Vagina (tissue), 2 donors: ENCODE measurements around the gene SLC2A9.

Source experiments
- POLR2A ChIP-seq, 2 donors: fragments of 450-650 bp; IDR thresholded peaks; one replicate each; pipeline ENCODE4 v1.6.1; 2017; ENCODE audit warnings: antibody characterized with exemption in 2 of 2, mild to moderate bottlenecking in 2 of 2, moderate library complexity in 2 of 2
- POLR2AphosphoS5 ChIP-seq, 2 donors: sonication (generic); formaldehyde crosslinking; IDR thresholded peaks; one replicate each; pipeline ENCODE4 v1.9.0; 2017; ENCODE audit warnings: antibody characterized with exemption in 2 of 2, mild to moderate bottlenecking in 2 of 2, low read depth in 1 of 2; ENCODE audit not compliant: insufficient read depth in 1 of 2
- TF ChIP-seq, protein P1 (sequence below), 3 experiments: fragments of 450-650 bp in 2 of 3; fragments of 200-600 bp in 1 of 3; sonication (generic) in 1 of 3; IDR thresholded peaks; one replicate each; pipeline ENCODE4 v1.5.1; 2017 to 2019; ENCODE audit warnings: antibody characterized with exemption in 3 of 3, mild to moderate bottlenecking in 2 of 3, moderate library complexity in 2 of 3

DNA sequence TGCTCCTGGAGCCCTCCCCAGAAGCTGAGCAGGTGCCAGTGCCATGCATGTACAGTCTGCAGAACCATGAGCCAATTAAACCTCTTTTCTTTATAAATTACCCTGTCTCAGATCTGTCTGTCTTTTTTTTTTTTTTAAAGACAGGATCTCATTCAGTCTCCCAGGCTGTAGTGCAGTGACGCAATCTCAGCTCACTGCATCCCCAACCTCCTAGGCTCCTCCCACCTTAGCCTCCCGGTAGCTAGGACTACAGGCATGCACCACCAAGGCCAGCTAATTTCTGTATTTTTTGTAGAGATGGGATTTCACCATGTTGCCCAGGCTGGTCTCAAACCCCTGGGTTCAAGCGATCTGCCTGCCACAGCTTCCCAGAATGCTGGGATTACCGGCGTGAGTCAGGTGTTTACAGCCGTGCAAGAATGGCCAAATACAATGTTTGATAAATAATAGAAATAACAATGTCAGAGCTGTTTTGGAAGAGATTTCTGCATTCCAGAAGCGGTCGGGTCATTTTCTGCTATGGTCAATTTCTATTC is 68.8 kb downstream of the SLC2A9 start:
- TF ChIP-seq POLR2A (IDR thresholded peaks at IDR 0.05) (no peak), POLR2AphosphoS5 (IDR thresholded peaks at IDR 0.05; ENCODE audit: insufficient read depth in 1 of 2, low read depth in 1 of 2) (no peak)
- TF ChIP-seq, protein P1, sequence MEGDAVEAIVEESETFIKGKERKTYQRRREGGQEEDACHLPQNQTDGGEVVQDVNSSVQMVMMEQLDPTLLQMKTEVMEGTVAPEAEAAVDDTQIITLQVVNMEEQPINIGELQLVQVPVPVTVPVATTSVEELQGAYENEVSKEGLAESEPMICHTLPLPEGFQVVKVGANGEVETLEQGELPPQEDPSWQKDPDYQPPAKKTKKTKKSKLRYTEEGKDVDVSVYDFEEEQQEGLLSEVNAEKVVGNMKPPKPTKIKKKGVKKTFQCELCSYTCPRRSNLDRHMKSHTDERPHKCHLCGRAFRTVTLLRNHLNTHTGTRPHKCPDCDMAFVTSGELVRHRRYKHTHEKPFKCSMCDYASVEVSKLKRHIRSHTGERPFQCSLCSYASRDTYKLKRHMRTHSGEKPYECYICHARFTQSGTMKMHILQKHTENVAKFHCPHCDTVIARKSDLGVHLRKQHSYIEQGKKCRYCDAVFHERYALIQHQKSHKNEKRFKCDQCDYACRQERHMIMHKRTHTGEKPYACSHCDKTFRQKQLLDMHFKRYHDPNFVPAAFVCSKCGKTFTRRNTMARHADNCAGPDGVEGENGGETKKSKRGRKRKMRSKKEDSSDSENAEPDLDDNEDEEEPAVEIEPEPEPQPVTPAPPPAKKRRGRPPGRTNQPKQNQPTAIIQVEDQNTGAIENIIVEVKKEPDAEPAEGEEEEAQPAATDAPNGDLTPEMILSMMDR (IDR thresholded peaks at IDR 0.05), result no peak
